A673 (cell line): Measurements from ENCODE around the gene ACAP1. TPM values are rescaled to one million over a fixed set of nuclear protein-coding genes. Genes with fewer than 3 reads are reported as not detected.
A peak's percentile ranks its signal among the peaks of the same experiment; 100 is the strongest.

Experiments
- BruUV-seq: library from RNA; stranded (reverse); fragments of 400-500 nt; replicated peaks from 2 replicates; lab custom pipeline; 2021; lab: Mats Ljungman, UMichigan
- CTCF ChIA-PET: fragments of 300-600 bp; sonication (Branson Sonifier 250); formaldehyde crosslinking; loops from one replicate; lab custom pipeline; 2022; ENCODE audit warnings: antibody characterized with exemption; lab: Charles Lee
- POLR2A ChIA-PET: fragments of 300-600 bp; sonication (Branson Sonifier 250); formaldehyde crosslinking; loops from one replicate; lab custom pipeline; 2022; ENCODE audit warnings: antibody characterized with exemption; ENCODE audit not compliant: low non-redundant PET; lab: Charles Lee
- DNase-seq: peaks from one replicate; pipeline ENCODE4 v3.0.0-alpha.2; 2015; ENCODE audit warnings: low spot score
- H3K27ac ChIP-seq: fragments of 200-600 bp; sonication (generic); 2 replicates; pipeline ENCODE4 v1.5.1; 2016; ENCODE audit warnings: mixed run types, low read depth, mild to moderate bottlenecking, mixed read lengths, antibody characterized with exemption, low read length; ENCODE audit not compliant: poor library complexity, severe bottlenecking
- H3K27me3 ChIP-seq: fragments of 200-600 bp; sonication (generic); replicated peaks from 2 replicates; pipeline ENCODE4 v1.6.1; 2017; ENCODE audit warnings: mixed run types, low read depth, mild to moderate bottlenecking, mixed read lengths, antibody characterized with exemption, low read length; ENCODE audit not compliant: insufficient read depth, poor library complexity
- H3K36me3 ChIP-seq: fragments of 200-600 bp; sonication (generic); 2 replicates; pipeline ENCODE4 v1.6.1; 2016; ENCODE audit warnings: mixed run types, mild to moderate bottlenecking, mixed read lengths, antibody characterized with exemption, low read length; ENCODE audit not compliant: insufficient read depth, poor library complexity, severe bottlenecking
- H3K4me1 ChIP-seq: fragments of 200-600 bp; sonication (generic); 2 replicates; pipeline ENCODE4 v1.6.1; 2017; ENCODE audit warnings: mixed run types, mild to moderate bottlenecking, mixed read lengths, antibody characterized with exemption, low read length; ENCODE audit not compliant: insufficient read depth, poor library complexity, severe bottlenecking
- H3K4me3 ChIP-seq: fragments of 200-600 bp; sonication (generic); 2 replicates; pipeline ENCODE4 v1.5.1; 2016; ENCODE audit warnings: low read depth, mixed run types, mild to moderate bottlenecking, mixed read lengths, low read length; ENCODE audit not compliant: poor library complexity, severe bottlenecking
- H3K9me3 ChIP-seq: fragments of 200-600 bp; sonication (generic); 2 replicates; pipeline ENCODE4 v1.6.1; 2016; ENCODE audit warnings: mixed run types, low read depth, mild to moderate bottlenecking, mixed read lengths, antibody characterized with exemption, low read length; ENCODE audit not compliant: poor library complexity, severe bottlenecking
- EZH2 ChIP-seq: fragments of 200-600 bp; sonication (generic); IDR thresholded peaks from 2 replicates; pipeline ENCODE4 v1.6.1; 2017; ENCODE audit warnings: borderline replicate concordance, low read depth, mild to moderate bottlenecking, mixed read lengths, antibody characterized with exemption, low read length; ENCODE audit not compliant: poor library complexity, severe bottlenecking
- intact Hi-C: fragments of 100-400 bp; cut with micrococcal nuclease; formaldehyde crosslinking; loops from one replicate; pipeline ENCODE4 v1.10.0; 2022; ENCODE audit not compliant: unreplicated experiment
- total RNA-seq: library from RNA; stranded (reverse); gene quantifications from 2 replicates; pipeline ENCODE4 v1.2.3, GENCODE V29; 2021
- TF ChIP-seq, protein P1 (sequence below): fragments of 300-800, 200-600 bp; sonication (generic); conservative IDR thresholded peaks from 2 replicates; pipeline ENCODE4 v1.5.1; 2017; ENCODE audit warnings: low read depth, mild to moderate bottlenecking, antibody characterized with exemption, low read length, moderate library complexity, mixed read lengths

ACAP1 gene
- total RNA-seq, 1 experiment from 2014 or later: 1.1 TPM

DNA sequence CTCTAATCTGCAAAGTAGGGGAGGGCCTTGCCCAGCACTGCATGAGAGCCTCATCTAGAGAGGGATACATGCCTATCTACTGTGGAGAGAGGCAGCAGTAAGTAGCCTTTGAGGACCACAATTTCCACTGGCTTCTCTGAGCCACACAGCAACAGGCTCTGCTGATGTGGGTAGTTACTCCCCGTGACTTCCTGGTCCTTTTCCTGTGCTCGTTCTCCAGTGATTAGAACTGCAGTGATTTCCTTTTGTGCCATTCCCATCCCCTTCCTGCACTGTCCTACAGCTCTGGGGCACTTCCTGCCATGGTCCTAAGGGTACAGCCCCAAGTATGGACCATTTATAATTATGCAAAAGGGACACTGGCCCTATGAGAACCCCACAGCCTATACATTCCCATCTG, 55.0 kb downstream of the ACAP1 start:
- peaks cover 13% of the 10 kb centered on the region for H3K4me1 ChIP-seq
- no TSS peak for BruUV-seq
- H3K27ac ChIP-seq: no peak overlapping the region
- POLR2A ChIA-PET: no interaction called here
- H3K4me3 ChIP-seq: no peak overlapping the region
- H3K9me3 ChIP-seq: no peaks in the 10 kb centered on the region
- H3K27me3 ChIP-seq: no peaks in the 10 kb centered on the region
- intact Hi-C loops: no loop called here
- CTCF ChIA-PET: no interaction called here
- DNase-seq: no peak
- H3K36me3 ChIP-seq: no peaks in the 10 kb centered on the region
- TF ChIP-seq, protein P1, sequence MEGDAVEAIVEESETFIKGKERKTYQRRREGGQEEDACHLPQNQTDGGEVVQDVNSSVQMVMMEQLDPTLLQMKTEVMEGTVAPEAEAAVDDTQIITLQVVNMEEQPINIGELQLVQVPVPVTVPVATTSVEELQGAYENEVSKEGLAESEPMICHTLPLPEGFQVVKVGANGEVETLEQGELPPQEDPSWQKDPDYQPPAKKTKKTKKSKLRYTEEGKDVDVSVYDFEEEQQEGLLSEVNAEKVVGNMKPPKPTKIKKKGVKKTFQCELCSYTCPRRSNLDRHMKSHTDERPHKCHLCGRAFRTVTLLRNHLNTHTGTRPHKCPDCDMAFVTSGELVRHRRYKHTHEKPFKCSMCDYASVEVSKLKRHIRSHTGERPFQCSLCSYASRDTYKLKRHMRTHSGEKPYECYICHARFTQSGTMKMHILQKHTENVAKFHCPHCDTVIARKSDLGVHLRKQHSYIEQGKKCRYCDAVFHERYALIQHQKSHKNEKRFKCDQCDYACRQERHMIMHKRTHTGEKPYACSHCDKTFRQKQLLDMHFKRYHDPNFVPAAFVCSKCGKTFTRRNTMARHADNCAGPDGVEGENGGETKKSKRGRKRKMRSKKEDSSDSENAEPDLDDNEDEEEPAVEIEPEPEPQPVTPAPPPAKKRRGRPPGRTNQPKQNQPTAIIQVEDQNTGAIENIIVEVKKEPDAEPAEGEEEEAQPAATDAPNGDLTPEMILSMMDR: no peak
- no peak for TF ChIP-seq EZH2

DNA sequence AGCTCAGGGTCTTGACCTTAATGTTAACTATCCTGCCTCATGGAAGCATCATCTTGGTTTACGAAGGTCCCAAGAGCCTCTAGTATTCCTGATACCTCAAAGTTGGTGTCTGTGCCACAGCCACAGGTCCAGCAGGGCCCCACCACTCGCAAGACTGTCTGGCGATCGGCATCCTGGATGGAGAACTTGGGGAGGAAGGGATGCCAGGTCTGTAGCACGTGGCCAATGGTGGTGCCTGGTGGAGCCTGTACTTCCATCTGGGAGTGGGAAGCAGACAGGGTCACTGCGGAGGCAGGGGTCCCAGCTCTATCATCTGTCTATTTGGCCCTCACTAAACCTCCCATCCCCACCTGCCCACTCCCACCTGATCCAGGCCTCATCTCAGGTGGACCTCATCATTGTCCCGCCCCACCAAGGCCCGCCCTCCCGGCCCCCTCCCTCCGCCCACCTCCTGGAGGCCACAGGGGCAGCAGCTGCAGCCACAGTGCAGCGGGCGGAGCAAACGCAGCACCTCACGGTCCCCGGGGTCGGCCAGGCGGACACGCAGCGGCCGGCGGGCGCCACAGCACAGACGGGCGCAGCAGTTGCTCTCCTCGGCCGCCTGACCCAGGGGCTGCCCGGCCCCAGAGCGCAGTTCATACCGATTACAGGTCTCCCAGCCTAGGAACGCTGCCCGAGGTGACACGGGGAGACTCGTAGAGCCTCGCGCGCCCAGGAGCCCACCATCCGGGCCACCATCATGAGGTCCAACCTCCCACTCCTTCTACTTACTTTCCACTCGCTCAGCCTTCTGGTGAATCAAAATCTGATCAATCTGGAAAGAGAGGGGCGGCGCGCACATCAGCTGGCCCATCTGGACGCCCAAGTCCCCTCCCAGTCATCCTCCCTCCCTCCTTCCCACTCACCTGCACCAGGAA, 56.6 kb downstream of the ACAP1 start:
- no peaks in the 10 kb centered on the region for H3K27me3 ChIP-seq
- ChIA-PET CTCF (no interaction called here), POLR2A (no interaction called here)
- no peak for DNase-seq
- H3K4me3 ChIP-seq: peak overlapping the region; percentile 94
- no peak for TF ChIP-seq EZH2
- TF ChIP-seq, protein P1: no peak
- intact Hi-C loops: no loop called here
- H3K27ac ChIP-seq: no peak overlapping the region
- BruUV-seq: no TSS peak
- no peaks in the 10 kb centered on the region for H3K9me3 ChIP-seq
- peaks cover 13% of the 10 kb centered on the region for H3K4me1 ChIP-seq
- no peaks in the 10 kb centered on the region for H3K36me3 ChIP-seq

DNA sequence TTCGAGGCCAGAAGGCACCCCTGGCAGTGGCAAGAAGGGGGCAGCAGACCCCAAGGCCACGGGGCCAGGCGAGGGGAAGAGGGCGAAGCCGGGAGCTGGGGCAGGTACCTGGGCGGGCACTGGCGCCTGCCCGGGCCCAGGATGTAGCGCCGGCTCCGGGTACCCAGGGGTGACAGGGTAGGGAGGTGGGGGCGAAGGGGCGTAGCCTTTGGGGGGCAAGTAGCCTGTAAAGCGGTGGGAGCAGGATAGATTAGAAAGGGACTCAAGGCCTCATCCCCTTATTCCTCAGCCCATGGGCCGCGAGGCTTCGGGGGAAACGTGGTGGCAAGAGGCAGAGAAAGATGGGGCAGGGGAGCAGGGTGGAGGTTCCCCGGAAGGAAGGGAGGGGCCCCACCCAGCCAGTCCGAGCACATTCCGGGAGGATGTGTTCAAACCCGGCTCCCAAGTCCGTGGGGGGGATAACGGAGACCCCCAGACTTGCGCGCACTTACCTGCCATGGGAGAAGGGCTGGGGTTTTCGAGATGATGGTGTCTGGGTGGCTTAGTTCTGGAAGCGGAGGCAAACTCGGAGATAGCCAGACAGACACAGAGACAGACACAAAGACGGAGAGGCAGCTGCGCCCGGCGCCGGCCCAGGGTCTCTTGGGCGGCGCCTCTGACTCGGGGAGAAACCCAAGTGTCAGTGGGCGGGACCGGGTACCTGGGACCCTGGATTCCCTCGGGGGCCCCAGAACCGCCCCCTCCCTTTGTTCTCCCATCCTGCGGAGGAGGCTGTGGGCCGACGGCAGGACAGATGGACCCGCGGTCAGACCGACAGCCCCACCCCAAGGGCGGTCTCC, 57.5 kb downstream of the ACAP1 start:
- CTCF ChIA-PET: interaction anchor here (0.6 to 1.3 kb wide), 3 partner anchors 10 to 61 kb away, joined by 3 to 6 read pairs (median 6); partner anchors contain the start of gene TMEM256
- POLR2A ChIA-PET: interaction anchor here (0.9 kb wide), 1 partner anchor 10 kb away, joined by 3 read pairs; no protein-coding TSS in a partner anchor

More for the DNA sequence above, 57.5 kb downstream of the ACAP1 start:
- intact Hi-C loops: no loop called here
- no peaks in the 10 kb centered on the region for H3K36me3 ChIP-seq
- no peaks in the 10 kb centered on the region for H3K9me3 ChIP-seq
- no peaks in the 10 kb centered on the region for H3K27me3 ChIP-seq
- peak; percentile 38 for DNase-seq
- H3K4me1 ChIP-seq: peaks cover 13% of the 10 kb centered on the region
- peak overlapping the region; percentile 94 for H3K4me3 ChIP-seq
- TF ChIP-seq, protein P1: no peak; the same call in 1 of the 2 replicates
- BruUV-seq: no TSS peak
- peak overlapping the region; percentile 80 for H3K27ac ChIP-seq
